ENCODE measurements around the gene PDE1C.

The PDE1C gene

GRCh38 chr7:32005577-32005976 is 64.6 kb downstream of the PDE1C start:
- TF ChIP-seq CTCF (IDR thresholded peaks at IDR 0.05; ENCODE audit: insufficient read depth, low read depth, low read length, missing control alignments): no peak
- DNase-seq (ENCODE audit: low read depth): no peak
- H3K4me3 ChIP-seq (ENCODE audit: low read depth, low read length): no peak overlapping the region

DNA sequence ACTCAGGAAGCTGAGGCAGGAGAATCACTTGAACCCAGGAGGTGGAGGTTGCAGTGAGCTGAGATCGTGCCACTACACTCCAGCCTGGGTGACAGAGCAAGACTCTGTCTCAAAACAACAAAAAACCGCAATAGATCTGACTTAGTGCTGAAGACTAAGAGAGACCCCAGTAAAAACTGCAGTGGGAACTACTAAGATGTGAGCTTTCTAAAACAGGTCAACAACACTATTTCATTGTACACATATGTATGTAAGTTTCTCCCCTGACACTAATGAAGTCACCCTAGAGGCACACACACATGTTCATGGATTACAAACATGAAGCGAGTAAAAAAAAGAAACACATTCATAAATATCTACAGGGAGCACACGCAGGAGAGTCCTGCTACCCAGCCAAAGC is 68.3 kb downstream of the PDE1C start:
- no peak for DNase-seq (ENCODE audit: low read depth)
- H3K4me3 ChIP-seq (ENCODE audit: low read depth, low read length): no peak overlapping the region
- TF ChIP-seq CTCF (IDR thresholded peaks at IDR 0.05; ENCODE audit: insufficient read depth, low read depth, low read length, missing control alignments): no peak

GRCh38 chr7:31997423-31997822 is 72.8 kb downstream of the PDE1C start:
- H3K4me3 ChIP-seq (ENCODE audit: low read depth, low read length): no peak overlapping the region

GRCh38 chr7:31995134-31995533 is 75.1 kb downstream of the PDE1C start:
- DNase-seq (ENCODE audit: low read depth): no peak
- H3K4me3 ChIP-seq (ENCODE audit: low read depth, low read length): no peak overlapping the region
- TF ChIP-seq CTCF (IDR thresholded peaks at IDR 0.05; ENCODE audit: insufficient read depth, low read depth, low read length, missing control alignments): no peak

More at GRCh38 chr7:31997423-31997822, 72.8 kb downstream of the PDE1C start:
- no peak for TF ChIP-seq CTCF (IDR thresholded peaks at IDR 0.05; ENCODE audit: insufficient read depth, low read depth, low read length, missing control alignments)
- no peak for DNase-seq (ENCODE audit: low read depth)

GRCh38 chr7:31991846-31992245 is 78.4 kb downstream of the PDE1C start:
- H3K4me3 ChIP-seq (ENCODE audit: low read depth, low read length): no peak overlapping the region
- TF ChIP-seq CTCF (IDR thresholded peaks at IDR 0.05; ENCODE audit: insufficient read depth, low read depth, low read length, missing control alignments): no peak
- DNase-seq (ENCODE audit: low read depth): no peak

GRCh38 chr7:31991406-31991805 is 78.8 kb downstream of the PDE1C start:
- no peak overlapping the region for H3K4me3 ChIP-seq (ENCODE audit: low read depth, low read length)
- no peak for TF ChIP-seq CTCF (IDR thresholded peaks at IDR 0.05; ENCODE audit: insufficient read depth, low read depth, low read length, missing control alignments)
- no peak for DNase-seq (ENCODE audit: low read depth)

- H3K4me3 ChIP-seq (ENCODE audit: low read depth, low read length): no peak overlapping the region
- no peak for TF ChIP-seq CTCF (IDR thresholded peaks at IDR 0.05; ENCODE audit: insufficient read depth, low read depth, low read length, missing control alignments)
- no peak for DNase-seq (ENCODE audit: low read depth)
Measured at GRCh38 chr7:31986878-31987518, 83.2 kb downstream of the PDE1C start.

Measured in GM12865 (cell line).